ENCODE data around the gene WFIKKN2. TPM values are rescaled to one million over a fixed set of nuclear protein-coding genes. Genes with fewer than 3 reads are reported as not detected.

WFIKKN2 gene
- total and polyA plus RNA-seq, 2 of the 13 experiments (the other 11 are each of a cell fraction or from before 2014, with no cell fraction given) = not detected

GRCh38 chr17:50890675-50891516, 55.5 kb downstream of the WFIKKN2 start (continued):
- TF ChIP-seq HES4 (CRISPR knock-in tag; IDR thresholded peaks at IDR 0.05; ENCODE audit: borderline replicate concordance) (no peak), FUBP1 (CRISPR knock-in tag; IDR thresholded peaks at IDR 0.05; ENCODE audit: borderline replicate concordance) (no peak), ZNF180 (CRISPR knock-in tag; IDR thresholded peaks at IDR 0.05; ENCODE audit: borderline replicate concordance, low read depth) (no peak), SYNCRIP (IDR thresholded peaks at IDR 0.05; ENCODE audit: insufficient read depth, low read depth, low read length) (no peak), HMGXB3 (CRISPR knock-in tag; IDR thresholded peaks at IDR 0.05; ENCODE audit: borderline replicate concordance) (no peak), YY1 (IDR thresholded peaks at IDR 0.05; ENCODE audit: insufficient read depth, insufficient replicate concordance, low read depth, low read length) (peak; percentile 25), NPAS2 (CRISPR knock-in tag; IDR thresholded peaks at IDR 0.05; ENCODE audit: borderline replicate concordance) (no peak), SRSF1 (optimal IDR thresholded peaks at IDR 0.05; ENCODE audit: low read depth, low read length) (no peak), MAZ (IDR thresholded peaks at IDR 0.05; ENCODE audit: borderline replicate concordance, low read depth, low read length) (no peak), MAZ (CRISPR knock-in tag; IDR thresholded peaks at IDR 0.05; ENCODE audit: low read depth) (no peak), CENPT (CRISPR knock-in tag; IDR thresholded peaks at IDR 0.05; ENCODE audit: low read depth) (no peak), ZKSCAN5 (CRISPR knock-in tag; IDR thresholded peaks at IDR 0.05) (no peak), ZNF235 (CRISPR knock-in tag; IDR thresholded peaks at IDR 0.05; ENCODE audit: borderline replicate concordance) (no peak), GTF3A (CRISPR knock-in tag; conservative IDR thresholded peaks at IDR 0.05) (peak; percentile 72; the same call in 1 of the 2 replicates), SIX1 (CRISPR knock-in tag; IDR thresholded peaks at IDR 0.05; ENCODE audit: borderline replicate concordance) (peak; percentile 49; the same call in 1 of the 2 replicates), CSRNP1 (CRISPR knock-in tag; IDR thresholded peaks at IDR 0.05) (no peak), SMARCC2 (IDR thresholded peaks at IDR 0.05) (no peak), PCBP2 (optimal IDR thresholded peaks at IDR 0.05; ENCODE audit: low read depth, low read length, poor library complexity, severe bottlenecking) (no peak), ZFP90 (CRISPR knock-in tag; IDR thresholded peaks at IDR 0.05; ENCODE audit: borderline replicate concordance) (no peak), ETV5 (CRISPR knock-in tag; IDR thresholded peaks at IDR 0.05; ENCODE audit: borderline replicate concordance) (peak; percentile 77; the same call in 1 of the 2 replicates)
